CD1c-positive myeloid dendritic cell (primary cell): Measurements from ENCODE around the gene BCL2L14.
"Not testable (repeated sequence)": the region's sequence is repeated elsewhere in the genome, so short reads cannot be mapped to it uniquely, and the experiment has no call there.

Experiments
- DNase-seq: peaks from one replicate; pipeline ENCODE4 v3.0.0-alpha.2; 2016; ENCODE audit errors: extremely low spot score

BCL2L14 gene

DNA sequence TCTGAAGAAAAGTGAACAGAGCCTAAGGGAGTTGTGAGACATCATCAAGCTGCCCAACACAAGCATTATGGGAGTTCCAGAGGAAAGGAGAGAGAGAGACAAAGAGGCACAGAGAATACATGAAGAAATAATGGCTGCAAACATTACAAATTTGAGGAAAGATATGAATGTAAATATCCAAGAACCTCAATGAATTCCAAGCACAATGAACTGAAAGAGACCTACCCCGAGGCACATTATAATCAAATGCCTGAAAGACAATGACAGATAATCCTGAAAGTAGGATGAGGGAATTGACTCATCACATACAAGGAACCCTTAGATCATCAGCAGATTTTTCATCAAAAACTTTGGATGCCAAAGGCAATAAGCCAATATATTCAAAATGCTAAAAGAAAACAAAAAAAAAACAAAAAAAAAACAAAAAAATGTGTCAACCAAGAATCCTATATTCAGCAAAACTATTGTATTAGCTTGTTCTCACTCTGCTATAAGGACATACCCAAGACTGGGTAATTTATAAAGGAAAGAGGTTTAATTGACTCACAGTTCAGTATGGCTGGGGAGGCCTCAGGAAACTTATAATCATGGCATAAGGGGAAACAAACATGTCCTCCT is 37.8 kb downstream of the BCL2L14 start:
- no peak for DNase-seq

DNA sequence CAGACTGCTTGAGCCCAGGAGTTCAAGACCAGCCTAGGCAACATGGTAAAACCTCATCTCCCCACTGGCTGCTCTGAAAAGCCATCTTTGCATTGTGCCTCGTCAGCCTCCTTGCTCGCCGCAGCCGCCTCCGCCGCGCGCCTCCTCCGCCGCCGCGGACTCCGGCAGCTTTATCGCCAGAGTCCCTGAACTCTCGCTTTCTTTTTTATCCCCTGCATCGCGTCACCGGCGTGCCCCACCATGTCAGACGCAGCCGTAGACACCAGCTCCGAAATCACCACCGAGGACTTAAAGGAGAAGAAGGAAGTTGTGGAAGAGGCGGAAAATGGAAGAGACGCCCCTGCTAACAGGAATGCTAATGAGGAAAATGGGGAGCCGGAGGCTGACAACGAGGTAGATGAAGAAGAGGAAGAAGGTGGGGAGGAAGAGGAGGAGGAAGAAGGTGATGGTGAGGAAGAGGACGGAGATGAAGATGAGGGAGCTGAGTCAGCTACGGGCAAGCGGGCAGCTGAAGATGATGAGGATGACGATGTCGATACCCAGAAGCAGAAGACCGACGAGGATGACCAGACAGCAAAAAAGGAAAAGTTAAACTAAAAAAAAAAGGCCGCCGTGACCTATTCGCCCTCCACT is 40.3 kb downstream of the BCL2L14 start:
- DNase-seq: not testable (repeated sequence)

DNA sequence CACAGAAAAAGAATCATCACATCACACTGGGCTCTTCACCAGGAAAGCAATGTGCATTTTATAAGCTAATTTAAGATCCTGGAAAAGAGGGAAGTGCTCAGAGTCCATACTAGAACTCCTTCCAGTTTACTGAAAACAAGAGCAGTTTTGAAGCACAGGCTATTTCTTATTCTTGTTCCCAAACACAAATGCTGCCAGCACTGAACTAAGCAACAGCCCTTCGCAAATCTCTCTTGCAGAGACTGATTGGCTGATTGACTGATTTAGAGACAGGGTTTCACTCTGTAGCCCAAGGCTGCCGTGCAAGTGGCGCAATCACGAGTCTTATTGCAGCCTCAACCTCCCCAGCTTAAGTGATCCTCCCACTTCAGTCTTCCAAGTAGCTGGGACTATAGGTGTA is 44.8 kb downstream of the BCL2L14 start:
- no peak for DNase-seq

DNA sequence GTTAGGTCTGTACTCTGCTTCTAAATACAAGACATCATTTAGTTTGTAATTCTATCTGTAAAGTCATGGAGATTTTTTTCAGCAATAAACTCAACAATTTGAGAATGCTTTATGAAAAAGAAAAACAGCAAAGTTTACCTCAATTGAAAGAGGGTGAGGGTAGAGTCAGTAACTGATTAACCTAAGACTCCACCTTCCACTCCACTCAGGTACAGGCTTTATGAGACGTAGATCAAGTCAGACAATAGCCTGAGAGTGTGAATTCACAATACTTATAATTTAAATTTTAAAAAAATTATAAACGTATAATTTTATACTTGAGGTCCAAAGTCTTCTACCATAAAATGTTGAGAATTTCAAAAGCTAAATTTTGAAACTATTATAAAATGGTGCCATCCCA is 45.9 kb downstream of the BCL2L14 start:
- DNase-seq: no peak

DNA sequence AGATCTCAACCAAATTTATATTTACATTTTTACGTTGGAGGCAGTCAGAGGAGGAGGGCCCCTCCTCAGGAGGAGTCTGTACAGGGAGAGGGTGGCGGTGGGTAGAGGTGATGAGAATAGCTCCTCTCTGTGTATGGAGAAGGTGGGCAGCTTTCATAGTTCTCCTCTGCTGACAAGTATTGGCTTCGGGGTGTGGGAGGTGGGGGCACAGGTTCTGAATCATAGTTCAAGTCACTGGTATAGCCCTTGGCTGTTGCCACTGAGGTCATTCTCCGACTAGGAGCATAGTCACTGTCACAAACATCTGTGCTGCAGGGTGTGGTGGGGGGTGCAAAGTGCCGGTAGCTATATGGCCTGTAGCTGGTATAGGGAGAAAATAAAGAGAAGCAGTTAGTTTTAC is 50.3 kb downstream of the BCL2L14 start:
- DNase-seq: no peak

DNA sequence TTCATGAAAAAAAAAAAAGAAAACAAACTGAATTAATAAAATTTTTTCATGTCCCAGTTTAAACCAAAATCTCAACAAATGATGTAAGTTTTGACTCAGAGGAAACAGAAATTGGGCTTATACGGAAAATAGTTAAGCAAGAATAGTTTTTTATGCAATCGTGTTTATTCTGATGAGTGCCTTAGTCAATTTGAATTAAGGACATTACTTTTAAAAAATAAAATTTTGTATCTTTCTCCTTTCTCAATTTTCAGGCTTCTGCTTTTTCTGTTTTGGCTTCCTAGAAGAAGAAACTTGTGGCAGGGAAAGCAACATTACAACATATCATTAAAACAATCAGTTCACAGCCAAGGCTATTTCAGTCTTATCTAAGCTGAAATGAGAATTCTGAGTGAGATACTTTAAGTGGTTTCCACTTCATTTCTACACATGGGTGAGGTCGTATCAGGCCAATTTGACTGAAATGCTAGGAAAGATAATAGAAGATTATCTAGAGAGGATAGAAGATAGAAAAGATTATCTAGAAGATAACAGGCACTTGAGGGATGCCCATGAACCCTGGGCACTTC is 52.4 kb downstream of the BCL2L14 start:
- DNase-seq: no peak

DNA sequence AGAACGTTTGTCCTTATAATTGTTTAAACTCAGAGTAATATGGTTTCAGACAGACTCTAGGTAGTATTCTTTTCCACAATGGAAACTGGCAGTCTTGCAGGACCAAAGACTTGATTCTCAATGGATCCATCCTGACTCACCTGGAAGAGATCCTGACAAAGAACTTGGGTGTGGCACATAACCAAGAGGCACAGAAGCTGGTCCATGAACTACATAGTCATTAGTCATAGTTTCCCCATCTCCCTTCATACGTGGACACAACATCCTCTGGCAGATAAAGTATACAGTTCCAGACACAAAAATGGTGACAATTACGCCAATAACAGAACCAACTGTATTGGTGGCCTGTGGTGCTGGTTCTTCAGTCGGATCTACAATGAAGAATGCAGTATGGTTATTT is 55.8 kb downstream of the BCL2L14 start:
- DNase-seq: no peak

DNA sequence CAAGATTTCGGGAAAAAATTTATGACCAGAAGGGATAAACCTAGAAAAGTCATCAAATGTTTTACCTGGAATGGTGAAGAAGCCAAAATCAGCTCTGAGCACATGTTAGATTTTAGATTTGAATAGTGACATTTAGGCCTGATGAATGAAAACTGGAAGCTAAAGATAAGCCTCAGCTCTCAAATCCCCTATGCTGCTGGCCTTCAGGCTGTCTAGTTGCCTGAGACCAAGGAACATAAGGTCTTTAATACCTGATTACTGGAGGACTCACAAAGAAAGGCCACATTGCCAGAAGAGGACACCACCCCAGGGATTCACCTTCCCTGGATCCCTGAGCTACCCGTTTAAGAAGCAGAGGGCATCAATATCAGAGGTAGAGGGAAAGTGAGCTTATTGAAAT is 56.6 kb downstream of the BCL2L14 start:
- no peak for DNase-seq

DNA sequence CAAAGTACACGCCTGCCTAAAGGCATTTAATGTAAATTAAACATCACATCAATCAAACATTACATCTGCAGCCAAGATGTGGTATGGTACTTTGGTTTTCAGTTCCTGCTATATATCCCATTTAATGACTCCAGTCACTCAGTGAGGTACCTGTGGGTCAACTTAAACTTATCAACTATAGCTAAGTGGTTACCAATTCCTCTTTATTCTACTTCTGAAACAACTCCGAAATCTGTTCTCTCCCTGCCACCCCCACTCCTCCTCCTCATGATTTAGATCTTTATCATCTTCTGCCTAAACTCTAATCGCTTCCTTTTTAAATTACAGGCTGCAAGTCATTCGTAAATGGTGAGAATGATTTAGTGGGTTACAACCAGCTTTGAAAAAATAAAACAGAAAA is 57.9 kb downstream of the BCL2L14 start:
- no peak for DNase-seq

DNA sequence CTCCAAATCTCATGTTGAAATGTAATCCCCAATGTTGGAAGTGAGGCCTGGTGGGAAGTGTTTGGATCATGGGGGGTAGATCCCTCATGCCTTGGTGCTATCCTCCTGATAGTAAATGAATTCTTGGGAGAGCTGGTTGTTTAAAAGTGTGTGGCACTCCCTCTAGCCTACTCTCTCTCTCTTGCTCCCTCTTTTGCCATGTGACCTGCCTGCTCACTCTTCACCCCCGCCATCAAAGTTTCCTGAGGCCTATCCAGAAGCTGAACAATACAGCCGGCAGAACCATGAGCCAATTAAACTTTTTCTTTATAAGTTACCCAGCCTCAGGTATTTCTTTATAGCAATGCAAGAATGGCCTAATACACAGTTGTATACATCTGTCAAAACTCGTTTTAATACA is 62.5 kb downstream of the BCL2L14 start:
- DNase-seq: no peak

DNA sequence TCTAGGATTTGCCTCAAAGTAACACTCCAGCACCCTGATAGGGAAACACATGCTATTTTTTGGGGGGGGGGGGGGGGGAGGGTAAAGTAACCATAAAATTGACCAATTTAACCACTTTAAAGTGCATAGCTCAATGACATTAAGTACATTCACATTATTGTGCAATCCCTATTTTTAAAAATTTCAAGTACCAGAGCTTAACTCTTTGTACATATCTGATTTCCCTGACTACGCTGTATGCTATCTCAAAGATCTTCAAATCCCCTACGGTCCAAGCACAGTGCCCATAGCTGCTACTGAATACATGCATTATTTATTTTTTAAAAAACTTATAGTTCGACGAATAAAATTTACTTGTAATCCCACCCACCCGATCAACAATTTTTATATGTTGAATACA is 63.0 kb downstream of the BCL2L14 start:
- no peak for DNase-seq

DNA sequence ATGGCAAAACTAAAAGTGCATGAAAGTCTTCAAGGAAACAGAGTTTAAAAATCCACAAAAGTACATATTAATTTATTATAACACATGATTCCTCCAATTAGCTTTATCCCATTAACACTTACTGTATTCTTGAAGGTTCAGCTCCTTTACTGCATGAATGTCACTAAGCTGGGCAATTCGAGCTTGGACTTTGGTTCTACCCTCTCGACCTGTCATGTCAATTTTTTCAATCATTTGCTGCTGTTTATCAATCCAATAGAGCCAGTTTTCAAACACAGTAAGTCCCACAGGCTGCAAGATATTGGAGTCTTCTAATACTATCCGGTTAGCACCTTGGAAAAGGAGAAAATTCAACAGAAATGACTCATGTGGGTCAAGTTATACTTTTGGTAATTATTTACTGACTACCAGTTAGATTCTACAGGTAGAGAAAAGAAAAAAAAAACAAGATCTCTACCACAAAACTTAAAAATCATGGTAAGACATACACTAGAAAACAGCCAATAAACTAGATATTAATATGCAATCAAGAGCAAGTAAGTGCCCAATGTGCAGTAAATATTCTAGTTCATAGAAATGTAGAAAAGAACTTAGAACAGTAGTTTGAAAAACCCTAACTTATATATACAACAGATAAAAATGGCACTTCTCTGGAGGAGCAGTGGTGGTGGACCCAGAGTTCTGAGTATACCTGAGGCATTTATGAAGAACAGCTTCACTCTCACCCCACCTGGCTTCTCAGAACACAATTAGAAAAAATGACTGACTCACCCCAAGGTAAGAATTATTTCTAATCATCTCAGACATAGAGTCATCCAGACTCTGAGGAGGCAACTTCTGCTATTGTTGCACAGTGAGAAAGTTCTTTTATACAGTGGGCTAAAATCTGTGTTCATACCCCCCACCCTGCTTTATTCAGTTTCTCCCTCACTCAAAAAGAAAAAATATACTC is 67.7 kb downstream of the BCL2L14 start:
- no peak for DNase-seq

DNA sequence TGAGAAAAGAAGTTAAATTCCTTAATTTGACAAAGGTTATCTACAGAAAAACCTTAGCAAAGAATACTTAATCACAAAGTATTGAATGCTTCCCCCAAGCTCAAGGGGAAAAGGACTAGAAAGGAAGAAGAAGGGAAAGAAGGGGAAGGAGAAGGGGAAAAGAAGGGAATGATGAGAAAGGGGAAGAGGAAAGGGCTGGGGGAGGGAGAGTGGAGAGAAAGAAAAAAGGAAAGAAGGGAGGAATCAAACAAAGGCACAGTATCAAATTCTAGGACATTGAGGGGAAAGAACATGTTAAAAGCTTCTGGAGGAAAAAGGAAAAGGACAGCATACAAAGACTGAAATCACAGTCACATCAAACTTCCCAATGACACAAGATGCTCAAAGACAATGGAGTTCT is 70.3 kb downstream of the BCL2L14 start:
- no peak for DNase-seq

DNA sequence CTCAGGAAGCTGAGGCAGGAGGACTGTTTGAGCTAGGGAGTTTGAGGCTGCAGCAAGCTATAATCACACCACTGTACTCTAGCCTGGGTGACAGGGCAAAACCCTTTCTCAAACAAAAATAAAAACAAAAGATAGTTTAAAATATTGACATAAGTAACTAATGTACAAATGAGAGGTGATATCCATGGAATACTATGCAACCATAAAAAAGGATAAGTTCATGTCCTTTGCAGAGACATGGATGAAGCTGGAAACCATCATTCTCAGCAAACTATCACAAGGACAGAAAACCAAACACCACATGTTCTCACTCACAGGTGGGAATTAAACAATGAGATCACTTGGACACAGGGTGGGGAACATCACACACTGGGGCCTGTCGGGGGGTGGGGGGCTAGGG is 73.8 kb downstream of the BCL2L14 start:
- not testable (repeated sequence) for DNase-seq

DNA sequence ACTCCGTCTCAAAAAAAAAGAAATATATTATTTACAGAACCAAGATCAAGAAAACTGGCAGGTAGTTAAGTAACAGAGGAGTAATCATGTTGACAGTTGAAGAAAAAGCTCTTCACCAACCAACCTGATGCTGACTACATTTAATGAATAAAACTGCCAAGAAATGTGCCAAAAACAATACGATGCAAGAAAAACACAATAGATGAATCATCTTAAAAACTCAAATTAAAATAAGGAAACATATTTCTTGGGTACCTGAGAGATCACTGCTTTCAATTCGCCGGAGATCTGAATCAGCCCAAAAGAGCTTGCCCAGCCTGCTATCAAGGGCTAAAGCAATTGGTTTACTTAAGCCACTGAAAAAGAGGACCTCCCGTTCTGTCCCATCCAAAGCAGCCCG is 76.4 kb downstream of the BCL2L14 start:
- DNase-seq: no peak
